ENCODE results near the gene WDR73. TPM values are rescaled to one million over a fixed set of nuclear protein-coding genes. Genes with fewer than 3 reads are reported as not detected.

WDR73 gene
- total RNA-seq, 4 donors from 2014 or later = 17.0 to 53.6 (median 29.8) TPM

DNA sequence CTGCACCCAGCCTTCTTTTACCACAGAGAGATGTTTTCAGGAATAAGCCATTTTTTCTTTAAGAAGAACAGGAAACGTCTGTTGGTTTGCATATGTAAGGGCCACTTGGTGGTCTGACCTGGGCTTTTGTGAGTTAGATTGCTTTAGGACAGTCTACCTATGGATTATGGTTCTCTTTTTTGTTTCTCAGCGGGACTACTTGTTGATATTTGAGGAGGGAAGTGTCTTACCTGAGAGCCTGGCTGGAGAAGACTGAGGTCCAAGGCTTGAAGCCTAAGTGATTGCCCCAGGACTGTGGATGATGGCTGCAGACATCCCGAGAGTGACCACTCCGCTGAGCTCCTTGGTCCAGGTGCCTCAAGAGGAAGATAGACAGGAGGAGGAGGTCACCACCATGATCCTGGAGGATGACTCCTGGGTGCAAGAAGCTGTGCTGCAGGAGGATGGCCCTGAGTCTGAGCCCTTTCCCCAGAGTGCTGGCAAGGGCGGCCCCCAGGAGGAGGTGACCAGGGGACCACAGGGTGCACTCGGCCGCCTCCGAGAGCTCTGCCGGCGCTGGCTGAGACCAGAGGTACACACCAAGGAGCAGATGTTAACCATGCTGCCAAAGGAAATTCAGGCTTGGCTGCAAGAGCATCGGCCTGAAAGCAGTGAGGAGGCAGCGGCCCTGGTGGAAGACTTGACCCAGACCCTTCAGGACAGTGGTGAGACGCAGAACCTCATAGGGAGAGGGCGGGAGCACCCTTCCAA lies 50.3 kb downstream of the WDR73 start:
- Histone ChIP-seq H3K4me1 (peaks cover 0 to 19% (median 11%) of the 10 kb centered on the region in 4 donors), H3K27me3 (no peaks in the 10 kb centered on the region), H3K36me3 (peaks cover 0 to 3% (median 0%) of the 10 kb centered on the region in 3 donors), H3K9me3 (no peaks in the 10 kb centered on the region), H3K4me3 (no peak overlapping the region), H3K27ac (no peak overlapping the region)
- peak in 1 of 3 donors; percentile 34 for DNase-seq
- no peak for TF ChIP-seq POLR2A (IDR thresholded peaks at IDR 0.05)
- TF ChIP-seq, protein P1, sequence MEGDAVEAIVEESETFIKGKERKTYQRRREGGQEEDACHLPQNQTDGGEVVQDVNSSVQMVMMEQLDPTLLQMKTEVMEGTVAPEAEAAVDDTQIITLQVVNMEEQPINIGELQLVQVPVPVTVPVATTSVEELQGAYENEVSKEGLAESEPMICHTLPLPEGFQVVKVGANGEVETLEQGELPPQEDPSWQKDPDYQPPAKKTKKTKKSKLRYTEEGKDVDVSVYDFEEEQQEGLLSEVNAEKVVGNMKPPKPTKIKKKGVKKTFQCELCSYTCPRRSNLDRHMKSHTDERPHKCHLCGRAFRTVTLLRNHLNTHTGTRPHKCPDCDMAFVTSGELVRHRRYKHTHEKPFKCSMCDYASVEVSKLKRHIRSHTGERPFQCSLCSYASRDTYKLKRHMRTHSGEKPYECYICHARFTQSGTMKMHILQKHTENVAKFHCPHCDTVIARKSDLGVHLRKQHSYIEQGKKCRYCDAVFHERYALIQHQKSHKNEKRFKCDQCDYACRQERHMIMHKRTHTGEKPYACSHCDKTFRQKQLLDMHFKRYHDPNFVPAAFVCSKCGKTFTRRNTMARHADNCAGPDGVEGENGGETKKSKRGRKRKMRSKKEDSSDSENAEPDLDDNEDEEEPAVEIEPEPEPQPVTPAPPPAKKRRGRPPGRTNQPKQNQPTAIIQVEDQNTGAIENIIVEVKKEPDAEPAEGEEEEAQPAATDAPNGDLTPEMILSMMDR (IDR thresholded peaks at IDR 0.05) = no peak

DNA sequence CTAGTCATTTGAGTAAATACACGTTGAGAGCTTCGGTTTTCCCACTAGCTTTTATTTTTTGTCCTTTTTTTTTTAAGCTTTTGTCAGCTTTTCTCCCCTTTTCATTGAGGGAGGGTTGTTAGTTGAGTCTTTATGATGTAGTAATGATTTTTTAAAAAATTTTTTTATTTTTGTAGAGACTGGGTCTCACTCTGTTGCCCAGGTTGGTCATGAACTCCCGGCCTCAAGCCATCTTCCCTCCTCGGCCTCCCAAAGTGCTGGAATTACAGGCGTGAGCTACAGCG lies 52.6 kb downstream of the WDR73 start:
- Histone ChIP-seq H3K4me1 (peaks cover 0 to 23% (median 8%) of the 10 kb centered on the region in 4 donors), H3K9me3 (no peaks in the 10 kb centered on the region), H3K36me3 (peaks cover 0 to 1% (median 0%) of the 10 kb centered on the region in 3 donors), H3K27ac (no peak overlapping the region), H3K27me3 (no peaks in the 10 kb centered on the region), H3K4me3 (peak overlapping the region; percentile 79 to 93 (median 82))
- TF ChIP-seq, protein P1 (IDR thresholded peaks at IDR 0.05) = no peak
- no peak for TF ChIP-seq POLR2A (IDR thresholded peaks at IDR 0.05)
- DNase-seq = peak in 1 of 3 donors; percentile 26

DNA sequence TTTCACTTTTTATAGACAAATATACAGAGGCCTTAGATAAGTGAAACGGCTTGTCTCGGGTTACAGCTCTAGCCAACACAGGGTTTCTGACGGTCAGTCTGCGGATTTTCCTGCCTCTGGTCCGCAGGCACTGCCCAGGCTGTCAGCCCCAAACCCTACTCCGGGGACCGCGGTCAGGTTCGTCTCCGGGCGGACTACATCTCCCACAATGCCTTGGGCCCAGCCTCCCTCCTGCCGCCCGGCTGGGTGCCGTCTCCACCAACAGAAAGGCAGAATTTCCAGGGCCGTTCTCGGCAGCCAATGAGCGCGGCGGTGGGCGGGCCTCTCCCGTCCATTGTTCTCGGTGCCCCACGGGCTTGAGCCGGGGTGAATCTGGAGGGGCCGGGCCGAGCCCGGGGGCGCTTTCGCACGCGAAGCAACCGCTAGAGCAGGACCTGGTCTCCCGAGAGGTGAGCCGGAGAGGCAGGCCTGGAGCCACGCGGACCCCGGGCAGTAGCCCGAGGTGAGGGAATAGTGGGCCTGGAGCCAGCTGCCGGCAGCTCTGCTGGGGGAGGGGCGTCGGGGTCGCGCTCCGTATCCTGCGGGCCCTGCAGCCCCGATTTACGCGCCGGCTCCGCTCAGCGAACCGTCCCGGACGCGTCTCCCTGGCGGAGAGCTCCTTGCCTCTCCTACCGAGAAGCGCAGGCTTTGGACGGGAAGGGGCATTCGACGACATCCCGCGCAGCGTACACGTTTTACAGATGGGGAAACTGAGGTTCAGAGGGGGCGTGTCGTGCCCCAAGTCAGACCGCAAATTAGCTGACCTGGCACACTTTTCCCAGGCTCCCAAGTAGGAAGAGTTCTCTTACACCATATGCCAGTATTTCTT lies 53.2 kb downstream of the WDR73 start, which contains the start of gene ZSCAN2:
TSS of gene ZSCAN2 (plus strand) at position 323 of the 868 bp plus-strand sequence. CDS start 2,919 bp downstream, outside the sequence.
- Histone ChIP-seq H3K27me3 (no peaks in the 10 kb centered on the region), H3K4me3 (peak within 1 kb of the TSS; percentile 79 to 93 (median 82)), H3K36me3 (no peaks in the 10 kb centered on the region), H3K27ac (peak within 1 kb of the TSS; percentile 64 to 84 (median 69)), H3K4me1 (peaks cover 0 to 23% (median 6%) of the 10 kb centered on the region in 4 donors), H3K9me3 (no peaks in the 10 kb centered on the region)
- TF ChIP-seq POLR2A (IDR thresholded peaks at IDR 0.05) = peak in 1 of 2 donors; percentile 25
- TF ChIP-seq, protein P1 (IDR thresholded peaks at IDR 0.05) = no peak
- peak; percentile 94 to 98 (median 96) for DNase-seq

DNA sequence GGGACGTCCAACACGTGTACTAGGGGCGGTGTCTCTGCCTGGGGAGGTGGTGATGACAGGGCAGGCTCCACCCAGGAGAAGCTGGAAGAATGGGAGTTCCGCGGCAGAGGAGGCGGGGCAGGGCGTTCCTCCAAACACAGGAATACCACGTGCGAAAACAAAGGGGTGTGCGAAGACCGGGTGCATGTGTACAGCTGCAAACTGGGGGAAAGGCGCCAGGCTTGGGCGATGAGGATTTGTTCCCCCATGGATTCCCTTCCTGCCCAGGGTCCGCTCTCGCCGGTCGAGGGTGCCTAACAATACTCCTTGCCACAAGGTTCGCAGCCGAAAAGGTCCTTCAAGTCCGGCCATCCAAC lies 53.8 kb downstream of the WDR73 start:
- Histone ChIP-seq H3K4me3 (peak overlapping the region; percentile 79 to 93 (median 82)), H3K9me3 (no peaks in the 10 kb centered on the region), H3K27me3 (no peaks in the 10 kb centered on the region), H3K4me1 (peaks cover 0 to 23% (median 4%) of the 10 kb centered on the region in 4 donors), H3K27ac (peak overlapping the region; percentile 64 to 84 (median 69)), H3K36me3 (no peaks in the 10 kb centered on the region)
- peak; percentile 63 to 92 (median 91) for DNase-seq
- TF ChIP-seq, protein P1 (IDR thresholded peaks at IDR 0.05) = no peak
- no peak for TF ChIP-seq POLR2A (IDR thresholded peaks at IDR 0.05)

DNA sequence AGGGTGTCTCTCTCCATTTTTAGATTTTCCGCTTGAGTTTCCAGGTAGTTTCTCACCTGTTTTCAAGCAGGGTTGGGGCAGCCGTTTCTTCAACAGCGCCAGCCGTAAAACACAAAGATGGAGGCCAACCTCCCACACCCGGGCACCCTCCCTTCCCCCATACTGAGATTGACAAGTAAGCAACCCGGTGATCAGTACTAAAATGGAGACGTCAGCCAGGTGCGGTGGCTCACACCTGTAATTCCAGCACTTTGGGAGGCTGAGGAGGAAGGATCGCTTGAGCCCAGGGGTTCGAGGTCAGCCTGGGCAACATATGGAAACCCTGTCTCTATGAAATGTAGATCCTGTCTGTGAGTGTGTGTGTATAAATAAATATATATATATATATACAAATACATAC lies 54.2 kb downstream of the WDR73 start:
- H3K27ac ChIP-seq = no peak overlapping the region
- H3K36me3 ChIP-seq = no peaks in the 10 kb centered on the region
- DNase-seq = peak in 1 of 3 donors; percentile 41
- peak overlapping the region in 1 of 4 donors; percentile 81 for H3K4me3 ChIP-seq
- H3K27me3 ChIP-seq = no peaks in the 10 kb centered on the region
- H3K9me3 ChIP-seq = no peaks in the 10 kb centered on the region
- H3K4me1 ChIP-seq = peaks cover 0 to 21% (median 3%) of the 10 kb centered on the region in 4 donors
- no peak for TF ChIP-seq POLR2A (IDR thresholded peaks at IDR 0.05)
- TF ChIP-seq, protein P1 (IDR thresholded peaks at IDR 0.05) = no peak

Data from Peyer's patch (tissue), 4 donors.